Ovary (tissue), 9 donors: ENCODE results near the gene SPATA22. TPM values are rescaled to one million over a fixed set of nuclear protein-coding genes. Genes with fewer than 3 reads are reported as not detected.
"Not testable (repeated sequence)": the region's sequence is repeated elsewhere in the genome, so short reads cannot be mapped to it uniquely, and the experiment has no call there.

Experiments
- DNase-seq, 5 donors: peaks; one replicate each; pipeline ENCODE4 v3.0.0-alpha.2; 2019 to 2020
- H3K27ac ChIP-seq, 2 donors: fragments of 200-600 bp; one replicate each; pipeline versions ENCODE4 v1.5.1 to v1.8.0; 2019 to 2022
- H3K27me3 ChIP-seq: fragments of 200-600 bp; one replicate; pipeline ENCODE4 v1.8.0; 2022
- H3K36me3 ChIP-seq: fragments of 200-600 bp; sonication (generic); one replicate; pipeline ENCODE4 v1.5.1; 2019
- H3K4me1 ChIP-seq: one replicate; pipeline ENCODE4 v1.8.1; 2013; ENCODE audit warnings: mild to moderate bottlenecking, moderate library complexity; ENCODE audit not compliant: insufficient read depth
- H3K4me3 ChIP-seq: fragments of 200-600 bp; sonication (generic); one replicate; pipeline ENCODE4 v1.5.1; 2017
- H3K9me3 ChIP-seq, 2 donors: fragments of 200-600 bp in 1 of 2; sonication (generic) in 1 of 2; one replicate each; pipeline versions ENCODE4 v1.5.1 to v1.8.1; 2013 to 2019; ENCODE audit warnings: mild to moderate bottlenecking in 1 of 2, moderate library complexity in 1 of 2
- CTCF ChIP-seq, 3 donors: fragments of 450-650 bp in 2 of 3; fragments of 200-600 bp in 1 of 3; IDR thresholded peaks; one replicate each; pipeline versions ENCODE4 v1.5.1 to v1.8.0; 2016 to 2022; ENCODE audit warnings: antibody characterized with exemption in 3 of 3, mild to moderate bottlenecking in 1 of 3
- EP300 ChIP-seq: sonication (generic); formaldehyde crosslinking; IDR thresholded peaks from one replicate; pipeline ENCODE4 v1.6.1; 2017; ENCODE audit warnings: antibody characterized with exemption
- POLR2A ChIP-seq: fragments of 450-650 bp; IDR thresholded peaks from one replicate; pipeline ENCODE4 v1.6.1; 2017; ENCODE audit warnings: antibody characterized with exemption, mild to moderate bottlenecking, moderate library complexity
- WGBS, 3 donors: extraction: QIAGEN DNeasy Blood & Tissue Kit in 1 of 3; methylation state at CpG; one replicate each; pipeline versions ENCODE4 v1.1.5 to v1.1.7; 2013 to 2017; 5-methylcytosine and 5-hydroxymethylcytosine counted together
- intact Hi-C, 4 donors: fragments of 100-400 bp; cut with DNase I; formaldehyde crosslinking; loops; one replicate each; pipeline versions ENCODE4 v1.11.0 to v1.15.1; 2022 to 2023
- polyA plus RNA-seq, 2 donors: library from polyadenylated mRNA; stranded (reverse); fragments of 200-250 nt in 1 of 2; fragments of 350-450 nt in 1 of 2; fragmentation: Illumina TruSeq in 1 of 2; extraction: RNeasy Lipid Tissue Mini Kit (QIAGEN cat#74804) in 1 of 2; gene quantifications; one replicate each; pipeline ENCODE4 v1.2.3, GENCODE V29; 2013 to 2014
- total RNA-seq, 7 donors: library from RNA; depleted of rRNA in 2 of 7; stranded (reverse); fragments of >200 nt in 2 of 7; fragmentation: NEBNext Ultra II Directional in 3 of 7; extraction: Animal tissue kit (Norgen Biotek cat#: 25700) in 3 of 7; gene quantifications; one replicate each; pipeline versions ENCODE4 v1.1.0 to v1.2.4, GENCODE V29; 2016 to 2023
- donor health status: DM: no; HTN: no; CAD: no; lungs with moderate emphysema.
- donor health status: DM: no; HTN: no; CAD: no.
- donor health status: Bipolar disorder and iron deficiency.
- donor health status: DM: yes; HTN: yes; CAD: no.
- donor health status: DM: no; HTN: no; CAD: no.
- donor health status: DM: yes; HTN: yes; CAD: no.

SPATA22 gene
- total and polyA plus RNA-seq, 9 donors = 0.30 to 0.89 (median 0.40) TPM; not detected in 6

GRCh38 chr17:3472137-3472536 lies 518 bp upstream of the SPATA22 start:
- no peaks in the 10 kb centered on the region for H3K36me3 ChIP-seq
- no peak for TF ChIP-seq CTCF (IDR thresholded peaks at IDR 0.05)
- TF ChIP-seq EP300 = no peak
- TF ChIP-seq POLR2A = no peak

GRCh38 chr17:3469529-3469928 lies 2.1 kb downstream of the SPATA22 start:
- DNase-seq = no peak
- 61 to 74% (median 64%) methylated on average over 5 of the region's 5 CpGs for WGBS, 3 donors
- Histone ChIP-seq H3K9me3 (no peaks in the 10 kb centered on the region), H3K36me3 (no peaks in the 10 kb centered on the region), H3K27ac (no peak overlapping the region), H3K4me1 (no peaks in the 10 kb centered on the region), H3K27me3 (no peaks in the 10 kb centered on the region), H3K4me3 (no peak overlapping the region)
- intact Hi-C loops = no loop called here
- TF ChIP-seq EP300 = no peak
- TF ChIP-seq POLR2A = no peak
- no peak for TF ChIP-seq CTCF (IDR thresholded peaks at IDR 0.05)

More at GRCh38 chr17:3472137-3472536, 518 bp upstream of the SPATA22 start:
- intact Hi-C loops = no loop called here
- peaks cover 1% of the 10 kb centered on the region for H3K4me1 ChIP-seq
- no peak overlapping the region for H3K4me3 ChIP-seq
- no peaks in the 10 kb centered on the region for H3K27me3 ChIP-seq
- DNase-seq = no peak
- H3K27ac ChIP-seq = no peak overlapping the region
- no peaks in the 10 kb centered on the region for H3K9me3 ChIP-seq
- 90 to 93% (median 92%) methylated on average over 21 of the region's 21 CpGs for WGBS, 3 donors

- 39 to 72% (median 60%) methylated on average over 1 of the region's 1 CpG for WGBS, 3 donors
Observed at GRCh38 chr17:3466355-3466754, 5.3 kb downstream of the SPATA22 start.

GRCh38 chr17:3448059-3448665 lies 23.5 kb downstream of the SPATA22 start:
- 43 to 47% (median 44%) methylated on average over 2 of the region's 2 CpGs for WGBS, 3 donors
- TF ChIP-seq EP300 = no peak
- no peak for TF ChIP-seq CTCF (IDR thresholded peaks at IDR 0.05)
- no peak for TF ChIP-seq POLR2A
- Histone ChIP-seq H3K4me3 (no peak overlapping the region), H3K4me1 (no peaks in the 10 kb centered on the region), H3K27ac (no peak overlapping the region), H3K36me3 (no peaks in the 10 kb centered on the region), H3K27me3 (no peaks in the 10 kb centered on the region), H3K9me3 (no peaks in the 10 kb centered on the region)
- DNase-seq = no peak
- intact Hi-C loops = no loop called here

More at GRCh38 chr17:3466355-3466754, 5.3 kb downstream of the SPATA22 start:
- H3K36me3 ChIP-seq, H3K4me3 ChIP-seq, H3K9me3 ChIP-seq, intact Hi-C loops, H3K4me1 ChIP-seq, H3K27me3 ChIP-seq, H3K27ac ChIP-seq, DNase-seq: not testable (repeated sequence)

GRCh38 chr17:3447625-3448024 lies 24.0 kb downstream of the SPATA22 start:
- no peaks in the 10 kb centered on the region for H3K36me3 ChIP-seq
- no peaks in the 10 kb centered on the region for H3K9me3 ChIP-seq
- 62 to 69% (median 65%) methylated on average over 2 of the region's 2 CpGs for WGBS, 3 donors
- no peak overlapping the region for H3K4me3 ChIP-seq
- TF ChIP-seq CTCF (IDR thresholded peaks at IDR 0.05) = no peak
- TF ChIP-seq POLR2A = no peak
- no peak for TF ChIP-seq EP300
- no peaks in the 10 kb centered on the region for H3K4me1 ChIP-seq
- no peak for DNase-seq
- intact Hi-C loops = no loop called here
- H3K27ac ChIP-seq = no peak overlapping the region
- no peaks in the 10 kb centered on the region for H3K27me3 ChIP-seq
